KBM-7 (cell line): ENCODE measurements around the gene DUOXA1.
"Not testable (repeated sequence)": the region's sequence is repeated elsewhere in the genome, so short reads cannot be mapped to it uniquely, and the experiment has no call there.

Source experiments
- DNase-seq: peaks from one replicate; pipeline ENCODE4 v3.0.0-alpha.2; 2015
- in situ Hi-C: fragments of 300-500 bp; cut with MboI; formaldehyde crosslinking; loops from 2 replicates; pipeline ENCODE4 v1.14.3; 2020; ENCODE audit warnings: low sequenced_read_pairs, low pct_unique_long_range_greater_than_20kb, mixed read lengths

The DUOXA1 gene

GRCh38 chr15:45080593-45080992 lies 49.1 kb downstream of the DUOXA1 start:
- in situ Hi-C loops, DNase-seq: not testable (repeated sequence)

GRCh38 chr15:45079628-45080246 lies 49.9 kb downstream of the DUOXA1 start:
- DNase-seq, in situ Hi-C loops: not testable (repeated sequence)

GRCh38 chr15:45079201-45079600 lies 50.5 kb downstream of the DUOXA1 start:
- DNase-seq, in situ Hi-C loops: not testable (repeated sequence)

GRCh38 chr15:45077391-45077790 lies 52.3 kb downstream of the DUOXA1 start:
- DNase-seq, in situ Hi-C loops: not testable (repeated sequence)

- DNase-seq, in situ Hi-C loops: not testable (repeated sequence)
These were observed 54.0 kb downstream of the DUOXA1 start for GRCh38 chr15:45075440-45076320.

- in situ Hi-C loops = not testable (repeated sequence)
These were observed 56.1 kb downstream of the DUOXA1 start for GRCh38 chr15:45073602-45074001.

GRCh38 chr15:45069942-45070360 lies 59.7 kb downstream of the DUOXA1 start:
- in situ Hi-C loops = not testable (repeated sequence)
- peak; percentile 5 for DNase-seq

More at GRCh38 chr15:45073602-45074001, 56.1 kb downstream of the DUOXA1 start:
- DNase-seq = not testable (repeated sequence)
